ENCODE measurements around the gene SEC16A. TPM values are rescaled to one million over a fixed set of nuclear protein-coding genes. Genes with fewer than 3 reads are reported as not detected.

Gene SEC16A
- total RNA-seq, 1 experiment from 2014 or later: 56.4 TPM

DNA sequence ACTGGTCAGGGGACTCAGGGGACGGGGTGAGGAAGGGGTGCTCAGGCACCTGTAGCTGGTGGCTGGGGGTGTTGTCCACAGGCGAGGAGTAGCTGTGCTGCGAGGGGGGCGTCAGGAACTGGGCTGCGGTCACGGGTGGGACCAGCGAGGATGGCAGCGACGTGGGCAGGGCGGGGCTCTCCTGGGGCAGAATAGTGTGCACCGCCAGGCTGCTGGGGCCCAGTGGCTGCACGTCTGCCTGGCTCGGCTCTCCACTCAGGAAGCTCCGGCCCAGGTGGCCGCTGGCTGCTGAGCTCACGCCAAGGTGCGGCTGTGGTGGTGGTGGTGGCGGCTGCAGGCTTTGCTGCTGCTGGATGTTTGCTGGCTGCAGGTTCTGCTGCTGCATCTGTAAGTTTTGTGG, 13.3 kb upstream of the SEC16A start:
- H4K91ac ChIP-seq (ENCODE audit: insufficient read length, low read depth, low read length): no peak overlapping the region
- no peaks in the 10 kb centered on the region for H3K79me1 ChIP-seq (ENCODE audit: insufficient read depth, low read depth, low read length, poor library complexity, severe bottlenecking)
- H3K23ac ChIP-seq (ENCODE audit: insufficient read length, low read depth, low read length): no peak overlapping the region
- no peak overlapping the region for H3K27ac ChIP-seq (ENCODE audit: insufficient read length, low read depth, low read length)
- no peak overlapping the region for H2AK5ac ChIP-seq (ENCODE audit: insufficient read length, low read length)
- no peak overlapping the region for H2BK120ac ChIP-seq (ENCODE audit: low read depth, low read length, poor library complexity, severe bottlenecking)
- H3K23me2 ChIP-seq (ENCODE audit: insufficient read length, low read depth, low read length, poor library complexity, severe bottlenecking): no peaks in the 10 kb centered on the region
- H4K20me1 ChIP-seq (ENCODE audit: control insufficient read depth, insufficient read depth, insufficient read length): no peaks in the 10 kb centered on the region
- H3K9me3 ChIP-seq (ENCODE audit: control insufficient read depth, low read depth, low read length): no peaks in the 10 kb centered on the region
- H4K5ac ChIP-seq (ENCODE audit: insufficient read length, low read depth, low read length): no peak overlapping the region
- no peak overlapping the region for H2BK20ac ChIP-seq (ENCODE audit: low read depth, low read length, poor library complexity, severe bottlenecking)
- no peak overlapping the region for H3K4me2 ChIP-seq (ENCODE audit: insufficient read depth, insufficient read length, low read length)
- H3K27me3 ChIP-seq (ENCODE audit: insufficient read depth, low read length): no peaks in the 10 kb centered on the region
- Mint-ChIP-seq H3K9me3 (no peaks in the 10 kb centered on the region), H3K27ac (peak overlapping the region in 2 of 3 experiments; percentile 61 to 64; a peak in 2 of 7 replicates), H3K4me3 (no peak overlapping the region), H3K4me1 (no peaks in the 10 kb centered on the region), H3K36me3 (ENCODE audit: insufficient read depth in 1 of 3, low read depth in 3 of 3) (peaks cover 7 to 41% (median 32%) of the 10 kb centered on the region in 3 experiments; a peak in 6 of 7 replicates), H3K27me3 (ENCODE audit: low read depth) (no peaks in the 10 kb centered on the region; the same call in 1 of the 2 replicates)
- H3K79me2 ChIP-seq (ENCODE audit: insufficient read depth, low read length): no peaks in the 10 kb centered on the region
- no peak overlapping the region for H3K9ac ChIP-seq (ENCODE audit: extremely low read depth, insufficient read length, low read length)
- no peak overlapping the region for H2AFZ ChIP-seq (ENCODE audit: low read length)
- no peak overlapping the region for H3K14ac ChIP-seq (ENCODE audit: insufficient read depth, low read length)
- no peak overlapping the region for H2BK15ac ChIP-seq (ENCODE audit: low read depth, low read length)
- no peak for DNase-seq
- no peak for TF ChIP-seq CTCF (conservative IDR thresholded peaks at IDR 0.05)
- no peak overlapping the region for H3K56ac ChIP-seq (ENCODE audit: insufficient read length, low read depth, low read length)
- H2BK12ac ChIP-seq (ENCODE audit: insufficient read length, low read depth, low read length): no peak overlapping the region
- H3K4ac ChIP-seq (ENCODE audit: low read depth, low read length): no peak overlapping the region
- no peak overlapping the region for H4K8ac ChIP-seq (replicated peaks; ENCODE audit: insufficient read length, low read depth, low read length)
- no peak overlapping the region for H3K18ac ChIP-seq (ENCODE audit: insufficient read length, low read depth, low read length)
- H2BK5ac ChIP-seq (ENCODE audit: insufficient read length, low read length): no peak overlapping the region
- no peaks in the 10 kb centered on the region for H3K4me1 ChIP-seq (ENCODE audit: insufficient read depth, low read length)
- no CpG with 5 or more reads among the region's 18 CpGs for WGBS (ENCODE audit: extremely low coverage, insufficient read length, low lambda C conversion rate)
- no peak overlapping the region for H3T11ph ChIP-seq (ENCODE audit: low read length)
